ENCODE data around the gene COL1A1. TPM values are rescaled to one million over a fixed set of nuclear protein-coding genes. Genes with fewer than 3 reads are reported as not detected.

COL1A1 gene
- total RNA-seq, 2 donors from 2014 or later = 456 to 1,821 TPM

DNA sequence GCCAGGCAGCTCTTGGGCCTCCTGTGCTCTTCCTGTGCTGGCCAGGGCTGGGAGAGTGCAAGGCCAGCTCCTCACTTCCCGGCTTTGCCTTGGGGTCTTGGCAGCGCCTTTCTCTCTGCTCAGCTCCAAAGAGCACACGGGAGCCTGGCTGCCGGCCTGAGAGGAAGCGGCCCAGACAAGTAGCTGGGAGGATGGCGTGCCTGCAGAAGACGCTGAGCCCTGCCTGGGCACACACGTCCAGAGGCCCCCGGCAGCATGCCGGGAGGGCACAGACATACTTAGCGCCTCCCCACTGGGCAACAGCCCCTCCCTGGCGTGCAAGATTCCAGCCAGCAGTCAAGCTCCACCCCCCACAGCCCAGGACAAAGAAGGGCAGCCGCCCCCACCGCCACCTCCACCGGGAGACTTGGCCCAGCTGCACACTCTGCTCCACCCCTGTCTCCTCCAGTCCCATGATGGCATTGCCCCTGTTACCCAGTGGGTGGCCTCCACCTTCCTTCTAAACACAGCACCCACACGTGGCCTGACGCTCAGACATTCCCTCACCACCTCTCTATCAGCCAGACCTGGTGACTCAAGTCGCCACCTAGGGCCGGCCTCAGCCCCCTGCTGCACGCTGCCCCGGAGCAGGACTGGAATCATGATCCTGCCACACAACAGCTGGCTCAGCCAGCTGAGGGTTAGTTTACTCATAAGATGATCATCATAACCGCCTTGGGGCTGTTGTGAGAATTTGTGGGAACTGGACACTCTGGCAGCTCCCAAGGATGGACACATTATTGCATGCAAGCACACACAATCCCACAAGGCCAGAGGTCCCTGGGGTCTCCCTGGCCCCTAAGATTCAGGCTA lies 23.2 kb downstream of the COL1A1 start:
- intact Hi-C loops (cut with DNase I) = no loop called here

DNA sequence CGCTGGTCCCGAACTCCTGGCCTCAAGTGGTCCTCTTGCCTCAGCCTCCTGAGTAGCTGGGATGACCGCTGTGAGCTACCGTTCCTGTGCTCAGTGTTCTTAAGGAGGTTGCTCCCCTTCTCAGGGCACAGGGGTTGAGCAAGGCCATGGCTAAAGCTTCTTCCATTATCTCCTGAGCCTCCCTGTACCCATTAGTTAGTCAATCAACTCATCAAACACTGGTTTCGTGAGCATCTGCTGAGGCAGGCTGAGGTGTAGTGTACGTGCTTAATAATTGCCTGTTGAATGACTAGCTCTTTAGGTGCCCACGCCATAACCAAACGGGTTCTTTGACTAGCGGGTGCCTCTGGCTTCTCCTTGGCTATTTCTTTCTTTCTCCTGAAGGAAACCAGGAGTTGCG lies 24.0 kb downstream of the COL1A1 start:
- intact Hi-C loops (cut with DNase I) = no loop called here
- DNase-seq (ENCODE audit: low spot score) = no peak

More for the DNA sequence above, 23.2 kb downstream of the COL1A1 start:
- DNase-seq (ENCODE audit: low spot score) = peak; percentile 93

DNA sequence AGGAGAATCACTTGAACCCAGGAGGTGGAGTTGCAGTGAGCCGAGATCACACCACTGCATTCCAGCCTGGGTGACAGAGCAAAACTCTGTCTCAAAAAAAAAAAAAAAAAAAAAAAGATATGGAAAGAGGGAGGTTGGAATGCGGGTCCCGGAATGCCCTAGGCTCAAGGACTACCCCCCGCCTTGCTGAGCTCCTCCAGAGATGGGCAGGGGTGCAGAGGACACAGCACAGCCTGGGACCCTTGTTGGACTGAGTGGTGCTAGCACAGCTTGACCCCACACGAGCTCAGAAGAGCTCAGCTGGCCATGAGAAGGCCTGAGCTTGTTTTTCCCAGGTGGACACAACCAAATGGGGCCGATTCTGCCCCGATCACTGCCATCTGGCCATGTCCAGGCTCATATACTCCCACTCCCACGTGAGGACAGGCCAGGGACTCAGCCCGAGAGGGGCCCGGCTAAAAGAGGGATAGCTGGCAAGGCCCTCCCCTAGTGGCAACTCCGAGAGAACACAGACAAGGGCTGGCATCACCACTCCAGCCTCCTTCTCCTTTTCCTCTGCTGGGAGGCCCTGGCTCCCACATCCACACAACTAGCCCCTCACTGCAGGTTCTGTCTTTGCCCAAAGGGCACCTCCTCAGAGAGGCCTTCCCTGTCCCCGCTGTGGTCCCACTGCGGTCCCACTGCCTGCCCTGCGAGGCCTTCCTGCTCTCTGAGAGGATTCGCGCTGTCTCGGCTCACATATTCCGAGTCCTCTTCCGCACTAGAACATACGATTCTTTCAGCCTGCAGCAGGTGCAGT lies 24.7 kb downstream of the COL1A1 start:
- intact Hi-C loops (cut with DNase I) = no loop called here
- no peak for DNase-seq (ENCODE audit: low spot score)

DNA sequence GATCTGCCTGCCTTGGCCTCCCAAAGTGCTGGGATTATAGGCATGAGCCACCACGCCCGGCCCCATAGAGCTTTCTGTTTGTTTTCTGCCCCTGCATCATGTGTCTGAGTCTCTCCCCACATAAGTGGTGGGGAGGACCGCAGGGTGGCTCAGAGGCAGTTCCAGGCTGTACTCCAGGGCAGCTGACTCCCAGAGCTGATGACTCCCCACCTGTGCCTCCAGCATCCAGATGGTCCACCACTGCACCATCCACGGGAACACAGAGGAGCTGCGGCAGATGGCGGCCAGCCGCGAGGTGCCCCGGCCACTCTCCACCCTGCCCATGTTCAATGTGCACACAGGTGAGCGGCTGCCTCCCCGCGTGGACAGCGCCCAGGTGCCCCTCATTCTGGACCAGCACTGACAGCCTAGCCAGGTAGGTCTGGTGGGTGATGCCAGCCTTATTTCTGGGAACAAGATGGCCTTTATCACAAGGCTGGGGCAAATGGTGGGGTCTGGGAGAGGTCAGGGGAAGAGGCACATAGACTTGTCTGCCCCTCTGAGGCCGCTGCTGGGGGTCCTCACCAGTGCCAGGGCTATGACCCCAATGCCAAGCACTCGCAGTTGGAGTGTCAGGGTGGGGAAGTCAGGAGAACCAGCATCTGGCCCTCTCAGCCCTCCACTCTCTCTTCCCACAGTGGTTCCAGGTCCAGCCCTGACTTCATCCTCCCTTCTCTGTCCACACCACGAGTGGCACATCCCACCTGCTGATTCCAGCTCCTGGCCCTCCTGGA lies 26.2 kb downstream of the COL1A1 start:
- intact Hi-C loops (cut with DNase I) = no loop called here
- no peak for DNase-seq (ENCODE audit: low spot score)

DNA sequence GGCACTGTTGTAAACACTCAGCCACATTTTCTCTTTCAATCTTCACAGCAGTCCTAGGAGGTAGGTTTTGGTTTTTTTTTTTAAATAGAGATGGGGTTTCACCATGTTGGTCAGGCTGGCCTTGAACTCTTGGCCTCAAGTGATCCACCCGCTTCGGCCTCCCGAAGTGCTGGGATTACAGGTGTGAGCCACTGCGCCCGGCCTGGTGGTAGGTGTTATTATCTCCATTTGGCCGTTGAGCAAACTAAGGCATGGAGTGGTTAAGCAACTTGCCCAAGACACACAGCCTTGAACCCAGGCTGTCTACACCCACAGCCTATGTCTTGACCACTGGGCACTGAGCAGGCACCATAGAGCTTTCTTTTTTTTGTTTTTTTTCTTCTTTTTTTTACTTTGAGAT lies 27.0 kb downstream of the COL1A1 start:
- intact Hi-C loops (cut with DNase I) = no loop called here
- DNase-seq (ENCODE audit: low spot score) = no peak

DNA sequence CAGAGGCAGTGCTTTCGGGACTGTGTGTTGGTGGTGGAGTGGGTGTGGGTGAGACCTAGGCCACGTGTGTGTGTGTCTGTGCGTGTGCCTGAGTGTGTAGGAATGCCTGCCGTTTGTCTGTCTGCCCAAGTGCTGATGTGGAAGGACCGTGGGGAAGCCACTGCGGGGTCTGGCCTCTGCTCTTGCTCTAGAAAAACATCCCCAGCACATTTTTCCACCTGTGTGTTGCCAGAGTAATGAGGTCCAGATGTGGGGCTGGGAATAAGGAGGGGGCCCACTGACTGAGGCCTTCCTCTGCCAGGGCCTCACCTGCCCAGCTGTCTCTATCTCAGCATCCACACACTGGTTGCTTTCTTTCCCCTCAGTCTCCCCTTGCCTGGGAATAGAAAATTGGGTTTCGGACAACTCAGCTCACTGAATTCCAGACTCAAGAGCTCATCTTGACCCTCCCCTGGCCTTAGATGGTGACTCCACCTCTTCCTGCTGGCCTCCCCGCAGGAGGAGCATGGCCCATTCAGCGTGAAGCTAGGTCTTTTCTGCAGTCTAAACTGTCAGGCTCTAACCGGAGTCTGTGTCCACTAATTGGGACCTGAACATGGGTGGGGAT lies 28.0 kb downstream of the COL1A1 start:
- DNase-seq (ENCODE audit: low spot score) = no peak

DNA sequence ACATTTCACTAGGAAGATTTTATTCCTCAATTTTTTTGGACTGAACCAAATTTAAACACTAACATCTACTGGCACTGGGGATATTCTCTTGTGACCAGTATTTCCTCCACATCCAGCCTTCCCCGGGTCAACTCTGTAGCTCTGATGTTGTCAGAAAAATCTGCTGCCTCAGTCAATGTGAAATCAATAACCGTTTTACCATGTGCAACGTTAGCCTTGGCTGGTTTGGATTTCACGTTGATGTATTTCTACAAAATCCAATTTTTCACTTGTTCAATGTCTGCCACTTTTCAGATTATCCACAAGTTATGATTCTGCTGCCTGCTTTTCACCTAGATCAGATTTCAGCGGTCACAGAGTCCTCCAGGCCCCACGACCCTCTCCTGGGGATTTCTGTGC lies 28.5 kb downstream of the COL1A1 start:
- intact Hi-C loops (cut with DNase I) = no loop called here
- no peak for DNase-seq (ENCODE audit: low spot score)

More for the DNA sequence above, 28.0 kb downstream of the COL1A1 start:
- intact Hi-C loops (cut with DNase I) = no loop called here

DNA sequence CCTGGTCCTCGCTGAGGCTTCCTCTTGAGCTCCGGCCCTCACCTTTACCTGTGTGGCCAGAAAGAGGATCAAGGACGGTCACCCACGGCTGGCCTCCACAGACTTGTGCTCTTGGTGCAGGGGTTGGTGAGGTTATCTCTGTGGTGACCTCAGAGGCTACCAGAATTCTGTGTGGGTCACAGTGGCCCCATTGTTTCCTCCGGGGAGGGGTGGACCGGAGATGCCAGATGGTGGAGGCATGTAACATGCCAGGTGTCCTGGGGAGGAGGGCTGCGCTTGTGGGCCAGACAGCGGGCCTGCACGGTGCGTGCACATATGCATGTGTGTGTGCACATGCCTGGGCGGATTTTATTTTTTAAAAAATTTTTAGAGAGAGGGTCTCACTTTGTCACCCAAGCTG lies 29.3 kb downstream of the COL1A1 start:
- intact Hi-C loops (cut with DNase I) = no loop called here
- DNase-seq (ENCODE audit: low spot score) = no peak

DNA sequence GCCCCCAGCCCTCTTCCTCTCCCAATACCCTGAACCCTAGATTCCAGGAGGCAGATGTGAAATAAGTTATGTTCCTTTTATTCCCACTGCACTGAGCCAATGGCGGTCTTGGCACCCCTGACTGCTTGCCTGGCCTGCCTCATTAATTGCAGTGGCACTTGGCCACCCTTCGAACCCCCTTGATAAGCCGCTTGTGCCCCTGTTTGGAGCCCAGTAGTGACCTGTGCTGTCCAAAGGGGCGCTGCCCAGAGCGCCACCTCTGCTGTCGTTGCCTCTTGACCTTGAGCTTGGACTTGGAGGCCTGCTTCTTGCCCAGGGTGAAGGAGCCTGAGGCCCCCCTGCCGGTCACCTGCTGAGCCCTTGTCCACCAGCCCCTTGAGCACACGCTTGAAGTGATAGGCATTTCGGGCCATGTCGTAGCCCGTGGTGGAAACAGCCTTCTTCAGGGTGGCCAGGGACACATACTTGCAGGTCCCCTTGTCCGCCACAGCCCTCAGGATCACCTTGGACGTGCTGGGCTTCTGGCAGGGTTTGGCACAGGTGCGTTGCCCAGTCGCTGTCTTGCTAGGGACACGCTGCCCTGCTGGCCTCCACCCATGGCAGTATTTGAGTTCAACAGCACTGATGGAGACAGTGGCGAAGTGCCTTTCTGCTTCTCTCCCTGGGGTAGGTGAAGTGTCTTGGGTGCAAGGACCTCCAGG lies 29.9 kb downstream of the COL1A1 start:
- no peak for DNase-seq (ENCODE audit: low spot score)
- intact Hi-C loops (cut with DNase I) = no loop called here

DNA sequence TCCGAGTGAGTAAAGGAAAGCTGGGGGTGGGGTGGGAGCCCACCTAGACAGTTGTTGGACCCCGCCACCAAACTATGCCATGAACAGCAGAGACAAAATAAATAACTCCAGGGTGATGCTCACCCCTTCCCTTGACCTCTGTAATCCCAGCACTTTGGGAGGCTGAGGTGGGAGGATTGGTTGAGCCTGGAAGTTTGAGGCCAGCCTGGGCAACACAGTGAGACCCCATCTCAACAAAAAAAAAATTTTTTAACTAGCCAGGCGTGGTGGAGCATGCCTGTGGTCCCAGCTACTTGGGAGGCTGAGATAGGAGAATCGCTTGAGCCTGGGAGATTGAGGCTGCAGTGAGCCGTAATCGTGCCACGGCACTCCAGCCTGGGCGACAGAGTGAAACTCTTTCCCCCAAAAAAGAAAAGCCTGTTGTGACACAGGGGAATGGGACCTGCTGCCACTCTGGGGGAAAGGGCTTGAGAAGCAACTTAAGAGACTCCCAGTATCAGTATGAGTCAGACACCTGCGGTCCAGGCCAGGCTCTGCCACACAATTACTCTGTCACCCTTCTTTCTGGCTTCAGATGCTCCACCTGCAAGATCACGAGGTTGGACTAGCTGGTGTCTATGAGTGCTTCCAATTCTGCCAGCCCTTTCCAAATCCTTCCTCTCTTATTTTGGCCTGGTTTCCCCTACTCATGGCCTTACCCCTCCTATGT lies 30.6 kb downstream of the COL1A1 start:
- intact Hi-C loops (cut with DNase I) = no loop called here
- no peak for DNase-seq (ENCODE audit: low spot score)

DNA sequence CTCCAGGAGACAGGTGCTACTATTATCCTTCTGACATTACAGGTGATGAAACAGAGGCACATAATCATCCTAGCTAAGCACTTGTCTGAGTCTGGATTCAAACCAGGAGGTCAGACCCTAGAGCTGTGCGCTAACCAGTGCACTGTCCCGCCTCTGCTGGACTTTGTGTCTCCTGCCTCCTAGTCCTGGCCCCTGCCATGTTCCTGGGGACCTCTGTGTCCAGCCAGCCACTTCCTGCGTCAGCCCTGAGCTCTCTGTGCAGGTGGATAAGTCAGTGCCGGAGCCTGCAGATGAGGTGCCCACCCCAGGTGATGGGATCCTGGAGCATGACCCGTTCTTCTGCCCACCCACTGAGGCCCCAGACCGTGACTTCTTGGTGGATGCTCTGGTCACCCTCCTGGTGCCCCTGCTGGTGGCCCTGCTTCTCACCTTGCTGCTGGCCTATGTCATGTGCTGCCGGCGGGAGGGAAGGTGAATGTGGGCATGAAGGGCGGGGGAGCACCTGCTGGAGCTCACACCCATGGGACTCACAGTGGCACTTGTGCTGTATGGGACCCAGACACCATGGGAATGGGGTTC lies 31.5 kb downstream of the COL1A1 start:
- intact Hi-C loops (cut with DNase I) = loop anchor here in 1 of 2 donors (10.0 kb wide), 1 partner anchor 55 kb away; no protein-coding TSS in a partner anchor
- no peak for DNase-seq (ENCODE audit: low spot score)

DNA sequence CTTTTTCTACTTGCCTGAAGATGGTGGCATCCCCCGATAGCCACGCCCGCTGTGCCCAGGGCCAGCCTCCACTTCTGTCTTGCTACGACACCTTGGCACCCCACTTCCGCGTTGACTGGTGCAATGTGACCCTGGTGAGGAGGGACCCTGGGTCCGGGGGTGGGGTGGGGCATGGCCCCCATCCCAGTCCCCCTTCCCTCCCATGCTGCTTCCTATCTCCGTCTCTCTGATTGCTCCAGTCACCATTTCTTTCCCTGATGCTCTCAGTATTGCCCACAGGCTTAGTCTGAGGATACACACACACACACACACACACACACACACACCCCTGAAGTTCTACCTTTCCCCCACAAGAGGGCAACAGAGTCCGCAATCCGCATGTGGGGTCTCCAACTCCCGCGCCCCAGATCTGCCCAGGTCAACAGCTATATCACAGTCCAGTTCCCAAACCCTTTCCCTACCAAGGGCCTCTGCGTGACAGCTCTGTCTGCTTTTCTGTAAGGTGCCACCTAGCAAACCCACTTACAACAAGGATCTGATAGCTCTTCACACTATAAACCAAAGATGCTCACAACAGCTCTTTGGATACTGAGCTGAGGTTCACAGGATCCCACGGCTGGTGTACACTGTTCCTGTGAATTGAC lies 32.2 kb downstream of the COL1A1 start:
- intact Hi-C loops (cut with DNase I) = loop anchor here in 1 of 2 donors (10.0 kb wide), 1 partner anchor 54 kb away; no protein-coding TSS in a partner anchor

DNA sequence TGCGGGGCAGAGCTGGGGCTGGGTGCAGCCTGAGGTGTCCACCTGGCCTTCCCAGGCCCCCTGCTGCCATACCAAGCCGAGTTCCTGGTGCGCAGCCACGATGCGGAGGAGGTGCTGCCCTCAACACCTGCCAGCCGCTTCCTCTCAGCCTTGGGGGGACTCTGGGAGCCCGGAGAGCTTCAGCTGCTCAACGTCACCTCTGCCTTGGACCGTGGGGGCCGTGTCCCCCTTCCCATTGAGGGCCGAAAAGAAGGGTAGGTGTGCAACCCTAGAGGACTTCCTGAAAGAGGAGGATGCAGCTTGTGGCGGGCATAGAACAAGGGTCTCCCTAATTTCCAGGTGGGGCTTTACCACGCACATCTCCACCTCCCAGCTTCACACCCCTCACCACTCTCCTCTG lies 33.1 kb downstream of the COL1A1 start:
- DNase-seq (ENCODE audit: low spot score) = no peak
- intact Hi-C loops (cut with DNase I) = loop anchor here in 1 of 2 donors (10.0 kb wide), 1 partner anchor 54 kb away; no protein-coding TSS in a partner anchor

More for the DNA sequence above, 32.2 kb downstream of the COL1A1 start:
- no peak for DNase-seq (ENCODE audit: low spot score)

DNA sequence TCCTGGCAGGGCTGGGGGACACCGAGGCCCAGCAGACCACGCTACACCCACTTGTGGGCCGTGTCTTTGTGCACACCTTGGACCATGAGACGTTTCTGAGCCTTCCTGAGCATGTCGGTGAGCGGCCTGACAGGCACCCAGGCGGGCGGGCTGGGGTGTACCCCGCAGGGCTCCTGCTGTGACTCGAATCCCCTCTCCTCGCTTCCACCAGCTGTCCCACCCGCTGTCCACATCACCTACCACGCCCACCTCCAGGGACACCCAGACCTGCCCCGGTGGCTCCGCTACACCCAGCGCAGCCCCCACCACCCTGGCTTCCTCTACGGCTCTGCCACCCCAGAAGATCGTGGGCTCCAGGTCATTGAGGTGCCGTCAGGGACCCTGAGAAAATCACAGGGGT lies 34.1 kb downstream of the COL1A1 start:
- intact Hi-C loops (cut with DNase I) = loop anchor here in 1 of 2 donors (10.0 kb wide), 1 partner anchor 53 kb away; no protein-coding TSS in a partner anchor

DNA sequence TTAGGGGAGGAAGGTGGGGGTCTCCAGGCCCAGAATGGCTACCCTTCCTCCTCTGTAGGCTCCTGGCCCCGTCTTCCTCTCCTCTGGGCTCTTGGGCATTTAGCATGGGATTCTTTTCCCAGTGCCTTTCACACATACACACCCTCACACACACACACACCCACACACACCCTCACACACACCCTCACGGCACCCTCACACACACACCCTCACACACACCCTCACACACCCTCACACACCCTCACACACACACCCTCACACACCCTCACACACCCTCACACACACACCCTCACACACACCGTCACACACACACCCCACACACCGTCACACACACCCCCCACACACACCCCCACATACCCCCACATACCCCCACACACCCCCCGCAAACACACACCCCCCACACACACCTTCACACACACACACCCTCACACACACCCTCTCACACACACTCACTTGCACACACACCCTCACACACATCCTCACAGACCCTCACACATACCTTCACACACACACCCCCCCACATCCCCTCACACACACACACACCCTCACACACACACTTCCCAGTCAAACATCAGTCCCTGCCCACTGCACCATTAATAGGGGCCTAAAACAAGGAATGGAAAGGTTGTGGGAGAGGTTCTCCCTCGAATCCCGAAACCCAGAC lies 34.8 kb downstream of the COL1A1 start:
- intact Hi-C loops (cut with DNase I) = loop anchor here in 1 of 2 donors (10.0 kb wide), 1 partner anchor 52 kb away; no protein-coding TSS in a partner anchor
- DNase-seq (ENCODE audit: low spot score) = no peak

More for the DNA sequence above, 34.1 kb downstream of the COL1A1 start:
- DNase-seq (ENCODE audit: low spot score) = no peak

DNA sequence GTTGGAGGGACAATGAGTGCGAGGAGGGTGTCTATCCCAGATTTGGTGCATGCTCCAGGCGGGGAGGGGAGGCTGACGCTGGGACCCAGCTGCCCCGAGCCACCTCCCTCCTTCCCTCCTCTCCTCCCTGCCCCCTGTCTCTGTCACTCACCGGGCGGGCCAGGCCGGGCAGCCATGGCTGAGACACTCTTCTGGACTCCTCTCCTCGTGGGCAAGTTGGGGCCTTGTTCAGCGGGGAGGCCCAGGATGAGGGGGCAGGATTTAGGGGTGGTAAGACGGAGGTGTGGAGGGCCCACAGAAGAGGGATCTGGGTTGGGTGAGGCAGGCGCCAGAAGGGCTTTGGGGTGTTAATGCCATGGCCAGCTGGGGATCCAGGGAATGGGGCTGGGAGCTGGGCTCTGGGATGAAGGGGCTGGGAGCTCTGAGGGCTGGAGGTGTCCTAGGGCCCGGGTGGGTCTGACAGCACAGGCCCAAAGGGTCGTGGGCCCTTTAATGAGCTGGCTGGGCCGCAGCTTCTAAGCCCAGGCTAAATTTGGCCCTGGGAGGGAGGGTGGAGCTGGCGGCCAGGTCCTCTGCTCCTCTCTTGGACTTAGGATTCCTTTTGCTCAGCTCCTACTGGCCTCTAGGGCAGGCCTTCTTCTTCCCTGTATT lies 35.4 kb downstream of the COL1A1 start, which contains the start of gene SGCA:
SGCA (plus strand) TSS at position 139 of the 651 bp plus-strand sequence; CDS start at position 175, 36 bp downstream.
- peak; percentile 86 for DNase-seq (ENCODE audit: low spot score)
- intact Hi-C loops (cut with DNase I) = loop anchor here in 1 of 2 donors (10.0 kb wide), 1 partner anchor 51 kb away; no protein-coding TSS in a partner anchor

Data from posterior vena cava (tissue), 2 donors.